HepG2 (cell line): Measurements from ENCODE around the gene OVOL3. TPM values are rescaled to one million over a fixed set of nuclear protein-coding genes. Genes with fewer than 3 reads are reported as not detected.
A peak's percentile ranks its signal among the peaks of the same experiment; 100 is the strongest.

ENCODE experiments used
- CREB3 ChIP-seq: sonication (generic); formaldehyde crosslinking; IDR thresholded peaks from 2 replicates; pipeline ENCODE4 v1.5.0; 2020; ENCODE audit warnings: missing genetic modification reagents
- FOXK1 ChIP-seq: sonication (generic); formaldehyde crosslinking; IDR thresholded peaks from 2 replicates; pipeline ENCODE4 v1.4.0; 2020; ENCODE audit warnings: low read depth, missing genetic modification reagents, borderline replicate concordance
- GATAD1 ChIP-seq: IDR thresholded peaks from 2 replicates; pipeline ENCODE4 v1.6.1; 2016; ENCODE audit warnings: missing genetic modification reagents, missing compliant biosample characterization
- MEF2D ChIP-seq: sonication (generic); formaldehyde crosslinking; IDR thresholded peaks from 2 replicates; pipeline ENCODE4 v1.5.1; 2020; ENCODE audit warnings: mild to moderate bottlenecking, missing genetic modification reagents
- NKX3-1 ChIP-seq: sonication (generic); formaldehyde crosslinking; IDR thresholded peaks from 2 replicates; pipeline ENCODE4 v1.5.0; 2020; ENCODE audit warnings: missing genetic modification reagents
- NR3C1 ChIP-seq: sonication (generic); formaldehyde crosslinking; IDR thresholded peaks from 2 replicates; pipeline ENCODE4 v1.4.0; 2020; ENCODE audit warnings: missing genetic modification reagents
- PBX2 ChIP-seq: IDR thresholded peaks from 2 replicates; pipeline ENCODE4 v1.6.1; 2016; ENCODE audit warnings: control low read depth
- PRDM15 ChIP-seq: sonication (generic); formaldehyde crosslinking; IDR thresholded peaks from 2 replicates; pipeline ENCODE4 v1.4.0; 2020; ENCODE audit warnings: missing genetic modification reagents
- RNF219 ChIP-seq: sonication (generic); formaldehyde crosslinking; IDR thresholded peaks from 2 replicates; pipeline ENCODE4 v1.5.0; 2020; ENCODE audit warnings: mild to moderate bottlenecking, missing genetic modification reagents
- SNAPC2 ChIP-seq: sonication (generic); formaldehyde crosslinking; IDR thresholded peaks from 2 replicates; pipeline ENCODE4 v1.8.1; 2022; ENCODE audit warnings: mild to moderate bottlenecking, missing genetic modification reagents
- SNAPC5 ChIP-seq: sonication (generic); formaldehyde crosslinking; IDR thresholded peaks from 2 replicates; pipeline ENCODE4 v1.8.1; 2023; ENCODE audit warnings: mild to moderate bottlenecking, missing genetic modification reagents, borderline replicate concordance
- SOX13 ChIP-seq, 3 experiments: fragments of 450-650 bp in 1 of 3; sonication (generic) in 1 of 3; formaldehyde crosslinking in 1 of 3; IDR thresholded peaks in 2 of 3; conservative IDR thresholded peaks in 1 of 3; 2 replicates each; pipeline versions ENCODE4 v1.5.0 to v1.6.1; 2016 to 2020; ENCODE audit warnings: antibody characterized with exemption in 1 of 3, mild to moderate bottlenecking in 1 of 3, missing compliant biosample characterization in 1 of 3, missing genetic modification reagents in 1 of 3, moderate library complexity in 1 of 3
- XBP1 ChIP-seq: sonication (generic); formaldehyde crosslinking; IDR thresholded peaks from 2 replicates; pipeline ENCODE4 v1.5.0; 2020; ENCODE audit warnings: missing genetic modification reagents
- ZFY ChIP-seq: sonication (generic); formaldehyde crosslinking; IDR thresholded peaks from 2 replicates; pipeline ENCODE4 v1.4.0; 2020; ENCODE audit warnings: missing genetic modification reagents
- ZKSCAN5 ChIP-seq: sonication (generic); formaldehyde crosslinking; IDR thresholded peaks from 2 replicates; pipeline ENCODE4 v1.5.1; 2020; ENCODE audit warnings: mild to moderate bottlenecking, missing genetic modification reagents
- ZNF333 ChIP-seq: sonication (generic); formaldehyde crosslinking; IDR thresholded peaks from 2 replicates; pipeline ENCODE4 v1.4.0; 2020; ENCODE audit warnings: mild to moderate bottlenecking, missing genetic modification reagents, borderline replicate concordance
- ZNF510 ChIP-seq: sonication (generic); formaldehyde crosslinking; IDR thresholded peaks from 2 replicates; pipeline ENCODE4 v1.4.0; 2020; ENCODE audit warnings: low read depth, mild to moderate bottlenecking, missing genetic modification reagents
- ZNF546 ChIP-seq: sonication (generic); formaldehyde crosslinking; conservative IDR thresholded peaks from 2 replicates; pipeline ENCODE4 v1.8.1; 2023; ENCODE audit warnings: mild to moderate bottlenecking, missing genetic modification reagents
- ZNF589 ChIP-seq: sonication (generic); formaldehyde crosslinking; conservative IDR thresholded peaks from 2 replicates; pipeline ENCODE4 v1.8.0; 2022; ENCODE audit warnings: mild to moderate bottlenecking, moderate library complexity, missing genetic modification reagents
- ZNF607 ChIP-seq: sonication (generic); formaldehyde crosslinking; IDR thresholded peaks from 2 replicates; pipeline ENCODE4 v1.5.1; 2020; ENCODE audit warnings: missing genetic modification reagents, mild to moderate bottlenecking, borderline replicate concordance
- ZSCAN22 ChIP-seq: sonication (generic); formaldehyde crosslinking; IDR thresholded peaks from 2 replicates; pipeline ENCODE4 v1.4.0; 2020; ENCODE audit warnings: mild to moderate bottlenecking, missing genetic modification reagents
- polyA plus RNA-seq, 8 experiments: library from polyadenylated mRNA; depleted of rRNA in 3 of 8; stranded (reverse) in 7 of 8; unstranded in 1 of 8; fragments of >200 nt; fragmentation: Illumina TruSeq in 4 of 8; extraction: Trizol in 4 of 8; gene quantifications; 2 replicates each; pipeline versions ENCODE4 v1.2.1 to v1.2.3, GENCODE V29; 2011 to 2016; ENCODE audit warnings: low read depth in 4 of 8, missing spikeins in 1 of 8, mixed read lengths in 1 of 8; ENCODE audit not compliant: insufficient read depth in 1 of 8
- total RNA-seq, 5 experiments: library from RNA; depleted of rRNA; stranded (reverse); fragments of >200 nt; fragmentation: Illumina TruSeq; extraction: Trizol; gene quantifications; 2 replicates each; pipeline ENCODE4 v1.2.3, GENCODE V29; 2016; ENCODE audit warnings: low read depth in 1 of 5

The OVOL3 gene
- total and polyA plus RNA-seq, 2 of the 13 experiments (the other 11 are each of a cell fraction or from before 2014, with no cell fraction given): not detected

- TF ChIP-seq PBX2 (CRISPR knock-in tag) (no peak), PRDM15 (CRISPR knock-in tag) (peak; percentile 65; the same call in 1 of the 2 replicates), NKX3-1 (CRISPR knock-in tag) (peak; percentile 93), ZNF607 (CRISPR knock-in tag) (peak; percentile 57), ZNF510 (CRISPR knock-in tag) (peak; percentile 89; the same call in 1 of the 2 replicates), FOXK1 (CRISPR knock-in tag) (0 out of 2 replicates have a peak, but pooled peaks have one; percentile 50), MEF2D (CRISPR knock-in tag) (no peak; the same call in 1 of the 2 replicates), XBP1 (peak; percentile 65; the same call in 1 of the 2 replicates), SNAPC5 (CRISPR knock-in tag) (0 out of 2 replicates have a peak, but pooled peaks have one; percentile 46), SOX13 (IDR thresholded peaks at IDR 0.05) (no peak), SOX13 (CRISPR knock-in tag; conservative IDR thresholded peaks at IDR 0.05 in 1 of 2, IDR thresholded peaks at IDR 0.05 in 1 of 2) (peak in 1 of 2 experiments; percentile 58; a peak in 2 of 4 replicates), RNF219 (CRISPR knock-in tag) (no peak), CREB3 (peak; percentile 95), ZNF589 (CRISPR knock-in tag) (peak; percentile 87), GATAD1 (peak; percentile 93), ZFY (peak; percentile 79), NR3C1 (CRISPR knock-in tag) (no peak), ZNF546 (CRISPR knock-in tag) (0 out of 2 replicates have a peak, but pooled peaks have one; percentile 59), ZNF333 (CRISPR knock-in tag) (no peak), ZKSCAN5 (CRISPR knock-in tag) (no peak), SNAPC2 (CRISPR knock-in tag) (peak; percentile 61; the same call in 1 of the 2 replicates), ZSCAN22 (CRISPR knock-in tag) (no peak)
Observed at GRCh38 chr19:36114721-36115452, 3.9 kb downstream of the OVOL3 start, which contains the start of gene POLR2I (continued).
